Smooth muscle cell (in vitro differentiated cells): Measurements from ENCODE around the gene PDE4D. TPM values are rescaled to one million over a fixed set of nuclear protein-coding genes. Genes with fewer than 3 reads are reported as not detected.

Experiments
- DNase-seq: peaks from one replicate; lab custom pipeline; 2025; ENCODE audit not compliant: unreplicated experiment; lab: John Stamatoyannopoulos, UW
- H2AFZ ChIP-seq: fragments of 200-600 bp; sonication (generic); 2 replicates; pipeline ENCODE4 v1.6.0; 2016; ENCODE audit warnings: antibody characterized with exemption, low read depth, mild to moderate bottlenecking
- H3F3A ChIP-seq: fragments of 200-600 bp; sonication (generic); 2 replicates; pipeline ENCODE4 v1.6.0; 2017; ENCODE audit warnings: antibody characterized with exemption, low read depth
- H3K27ac ChIP-seq: fragments of 200-600 bp; sonication (generic); 2 replicates; pipeline ENCODE4 v1.5.1; 2016; ENCODE audit warnings: low read depth, mild to moderate bottlenecking
- H3K27me3 ChIP-seq: fragments of 200-600 bp; sonication (generic); 2 replicates; pipeline ENCODE4 v1.6.1; 2016; ENCODE audit warnings: low read depth, mild to moderate bottlenecking
- H3K36me3 ChIP-seq: fragments of 200-600 bp; sonication (generic); 2 replicates; pipeline ENCODE4 v1.5.1; 2016; ENCODE audit warnings: low read depth
- H3K4me1 ChIP-seq: fragments of 200-600 bp; sonication (generic); 2 replicates; pipeline ENCODE4 v1.5.1; 2016; ENCODE audit warnings: low read depth
- H3K4me2 ChIP-seq: fragments of 200-600 bp; sonication (generic); 2 replicates; pipeline ENCODE4 v1.6.0; 2016; ENCODE audit warnings: mild to moderate bottlenecking
- H3K4me3 ChIP-seq: fragments of 200-600 bp; sonication (generic); 2 replicates; pipeline ENCODE4 v1.5.1; 2016; ENCODE audit warnings: mild to moderate bottlenecking
- H3K79me2 ChIP-seq: fragments of 200-600 bp; sonication (generic); 2 replicates; pipeline ENCODE4 v1.6.0; 2016; ENCODE audit warnings: low read depth, mild to moderate bottlenecking
- H3K9ac ChIP-seq: fragments of 200-600 bp; sonication (generic); 2 replicates; pipeline ENCODE4 v1.6.0; 2016; ENCODE audit warnings: low read depth
- H3K9me3 ChIP-seq: fragments of 200-600 bp; sonication (generic); replicated peaks from 2 replicates; pipeline ENCODE4 v1.5.1; 2016; ENCODE audit warnings: low read depth
- H4K20me1 ChIP-seq: fragments of 200-600 bp; sonication (generic); 2 replicates; pipeline ENCODE4 v1.6.0; 2016; ENCODE audit warnings: low read depth
- CTCF ChIP-seq: fragments of 200-600 bp; sonication (generic); IDR thresholded peaks from 2 replicates; pipeline ENCODE4 v1.5.1; 2017; ENCODE audit warnings: borderline replicate concordance, mild to moderate bottlenecking, antibody characterized with exemption; ENCODE audit not compliant: insufficient read depth, poor library complexity, severe bottlenecking
- WGBS: methylation state at CpG from one replicate; pipeline ENCODE4 v1.1.7; 2016; ENCODE audit warnings: low lambda C conversion rate; 5-methylcytosine and 5-hydroxymethylcytosine counted together
- polyA plus RNA-seq: library from polyadenylated mRNA; unstranded; fragments of >200 nt; fragmentation: Nextera tagmentation; extraction: Ambion mirVana; gene quantifications from 2 replicates; pipeline ENCODE4 v1.2.1, GENCODE V29; 2016
- total RNA-seq: library from RNA; depleted of rRNA; stranded (reverse); fragments of >200 nt; gene quantifications from 2 replicates; pipeline ENCODE4 v1.2.3, GENCODE V29; 2014

The PDE4D gene
- total and polyA plus RNA-seq, 2 experiments from 2014 or later: 16.4 to 61.0 TPM

GRCh38 chr5:59003641-59004040 is 889.9 kb downstream of the PDE4D start:
- TF ChIP-seq CTCF: no peak
- Histone ChIP-seq H3K4me3 (no peak overlapping the region), H3K9me3 (no peaks in the 10 kb centered on the region), H3K79me2 (peaks cover 100% of the 10 kb centered on the region), H3K4me2 (peak overlapping the region; percentile 9), H3K36me3 (no peaks in the 10 kb centered on the region), H4K20me1 (peaks cover 94% of the 10 kb centered on the region), H3K9ac (no peak overlapping the region), H2AFZ (no peak overlapping the region), H3K27ac (no peak overlapping the region), H3F3A (no peaks in the 10 kb centered on the region), H3K4me1 (peaks cover 4% of the 10 kb centered on the region), H3K27me3 (no peaks in the 10 kb centered on the region)
- 75% methylated on average over 5 of the region's 5 CpGs for WGBS
- DNase-seq: no peak

DNA sequence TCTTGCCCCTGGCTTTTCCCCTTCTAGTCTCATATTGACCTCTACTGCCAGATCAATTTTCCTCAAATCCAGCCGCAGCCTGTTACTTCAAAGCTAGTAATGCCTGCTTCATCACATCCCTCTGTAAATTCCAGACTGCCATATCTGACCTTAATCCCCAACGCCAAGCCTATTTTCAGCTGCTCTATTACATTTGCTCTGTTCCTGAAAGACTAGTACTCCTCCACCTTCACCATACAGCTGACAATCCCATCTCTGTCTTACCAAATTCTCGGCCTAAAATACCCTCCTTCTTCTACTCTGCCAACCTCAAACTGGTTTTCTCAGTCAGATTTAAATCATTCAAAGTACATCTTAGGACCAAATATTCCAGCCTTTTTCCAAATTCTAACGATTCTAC is 890.4 kb downstream of the PDE4D start:
- Histone ChIP-seq H4K20me1 (peaks cover 96% of the 10 kb centered on the region), H3K4me2 (peak overlapping the region; percentile 9), H3K79me2 (peaks cover 100% of the 10 kb centered on the region), H3K27me3 (no peaks in the 10 kb centered on the region), H2AFZ (no peak overlapping the region), H3K4me1 (peaks cover 4% of the 10 kb centered on the region), H3F3A (no peaks in the 10 kb centered on the region), H3K27ac (no peak overlapping the region), H3K36me3 (no peaks in the 10 kb centered on the region), H3K9me3 (no peaks in the 10 kb centered on the region), H3K4me3 (no peak overlapping the region), H3K9ac (no peak overlapping the region)
- WGBS: 54% methylated on average over 4 of the region's 4 CpGs
- no peak for TF ChIP-seq CTCF
- DNase-seq: no peak

DNA sequence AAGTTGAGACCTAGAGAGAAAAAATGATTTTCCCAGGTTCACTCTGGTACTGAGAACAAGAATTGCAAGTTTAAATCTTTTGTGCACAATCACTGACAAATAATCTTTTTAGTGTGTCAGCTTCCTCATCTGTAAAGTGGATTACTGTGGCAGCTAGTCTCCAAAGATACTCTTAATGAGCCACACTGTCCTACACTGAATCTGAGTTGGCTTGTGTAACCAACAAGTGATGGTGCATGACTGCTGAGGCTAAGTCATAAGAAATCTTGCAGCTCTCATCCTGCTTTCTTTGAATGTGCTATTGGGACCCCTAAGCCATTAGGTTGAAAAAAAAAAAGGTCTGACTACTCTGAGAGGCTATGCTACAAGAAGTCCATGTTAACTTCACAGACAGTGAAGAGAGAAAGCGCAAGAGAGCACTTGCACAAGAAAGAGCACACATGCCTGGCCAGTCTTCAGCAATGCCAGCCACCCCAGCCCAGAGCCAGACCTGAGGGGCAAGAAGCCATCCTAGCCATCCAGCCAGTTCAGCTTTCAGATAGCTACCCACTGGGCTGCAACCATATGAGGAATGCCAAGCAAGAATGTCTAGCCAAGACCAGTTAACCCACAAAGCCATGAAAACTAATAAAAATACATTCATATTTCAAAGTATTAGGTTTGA is 891.2 kb downstream of the PDE4D start:
- H3K27ac ChIP-seq: no peak overlapping the region
- H3K9me3 ChIP-seq: no peaks in the 10 kb centered on the region
- peaks cover 96% of the 10 kb centered on the region for H4K20me1 ChIP-seq
- WGBS: 63% methylated on average over 1 of the region's 1 CpG
- H3K4me3 ChIP-seq: no peak overlapping the region
- no peaks in the 10 kb centered on the region for H3K27me3 ChIP-seq
- H3K79me2 ChIP-seq: peaks cover 100% of the 10 kb centered on the region
- H3K4me1 ChIP-seq: peaks cover 9% of the 10 kb centered on the region
- H3K36me3 ChIP-seq: no peaks in the 10 kb centered on the region
- no peak overlapping the region for H3K9ac ChIP-seq
- H3F3A ChIP-seq: no peaks in the 10 kb centered on the region
- no peak for DNase-seq
- peak overlapping the region; percentile 9 for H3K4me2 ChIP-seq
- H2AFZ ChIP-seq: no peak overlapping the region
- TF ChIP-seq CTCF: no peak

- no peaks in the 10 kb centered on the region for H3K36me3 ChIP-seq
- TF ChIP-seq CTCF: no peak
- peaks cover 100% of the 10 kb centered on the region for H3K79me2 ChIP-seq
- no peaks in the 10 kb centered on the region for H3F3A ChIP-seq
- H3K9ac ChIP-seq: no peak overlapping the region
- H2AFZ ChIP-seq: no peak overlapping the region
- no peak overlapping the region for H3K27ac ChIP-seq
- peaks cover 96% of the 10 kb centered on the region for H4K20me1 ChIP-seq
- peaks cover 13% of the 10 kb centered on the region for H3K4me1 ChIP-seq
- H3K4me2 ChIP-seq: no peak overlapping the region
- 93% methylated on average over 6 of the region's 6 CpGs for WGBS
- no peaks in the 10 kb centered on the region for H3K9me3 ChIP-seq
- H3K27me3 ChIP-seq: no peaks in the 10 kb centered on the region
- H3K4me3 ChIP-seq: no peak overlapping the region
- no peak for DNase-seq
These were observed 891.8 kb downstream of the PDE4D start for GRCh38 chr5:59001716-59002115.
